Inflammatory macrophage (primary cell): ENCODE data around the gene HK3.

Experiments
- DNase-seq, 2 donors: peaks; one replicate each; pipeline ENCODE4 v3.0.0-alpha.2; 2020 to 2022

HK3 gene

GRCh38 chr5:176868126-176868525 lies 31.0 kb downstream of the HK3 start:
- DNase-seq: no peak

GRCh38 chr5:176866707-176867310 lies 32.3 kb downstream of the HK3 start:
- no peak for DNase-seq

GRCh38 chr5:176865964-176866363 lies 33.2 kb downstream of the HK3 start:
- DNase-seq: no peak

GRCh38 chr5:176864755-176865154 lies 34.4 kb downstream of the HK3 start:
- DNase-seq: no peak

GRCh38 chr5:176863765-176864098 lies 35.4 kb downstream of the HK3 start:
- no peak for DNase-seq

- no peak for DNase-seq
Measured at GRCh38 chr5:176863041-176863764, 35.9 kb downstream of the HK3 start.

GRCh38 chr5:176862330-176862995 lies 36.7 kb downstream of the HK3 start:
- DNase-seq: no peak

GRCh38 chr5:176861276-176861675 lies 37.9 kb downstream of the HK3 start:
- DNase-seq: no peak

GRCh38 chr5:176860381-176860780 lies 38.8 kb downstream of the HK3 start:
- no peak for DNase-seq

- DNase-seq: no peak
Measured at GRCh38 chr5:176859916-176860315, 39.2 kb downstream of the HK3 start.

- no peak for DNase-seq
Measured at GRCh38 chr5:176857894-176858273, 41.3 kb downstream of the HK3 start.

GRCh38 chr5:176857216-176857893 lies 41.8 kb downstream of the HK3 start:
- DNase-seq: no peak

- no peak for DNase-seq
Measured at GRCh38 chr5:176856746-176857145, 42.4 kb downstream of the HK3 start.

GRCh38 chr5:176855598-176855997 lies 43.5 kb downstream of the HK3 start:
- no peak for DNase-seq

- no peak for DNase-seq
Measured at GRCh38 chr5:176854164-176854563, 45.0 kb downstream of the HK3 start.

GRCh38 chr5:176853151-176853778 lies 45.9 kb downstream of the HK3 start:
- DNase-seq: no peak

GRCh38 chr5:176851871-176852658 lies 47.1 kb downstream of the HK3 start:
- no peak for DNase-seq

- no peak for DNase-seq
Measured at GRCh38 chr5:176851380-176851779, 47.8 kb downstream of the HK3 start.

GRCh38 chr5:176850371-176851245 lies 48.5 kb downstream of the HK3 start:
- no peak for DNase-seq

GRCh38 chr5:176849611-176850227 lies 49.4 kb downstream of the HK3 start:
- no peak for DNase-seq

- DNase-seq: no peak
Measured at GRCh38 chr5:176848651-176849050, 50.5 kb downstream of the HK3 start.
